Measurements from ENCODE around the gene TCP11L2. TPM values are rescaled to one million over a fixed set of nuclear protein-coding genes. Genes with fewer than 3 reads are reported as not detected.

Gene TCP11L2
- total and polyA plus RNA-seq, 9 of the 15 experiments (the other 6 are each of a cell fraction or from before 2014, with no cell fraction given) = 0.39 to 4.5 (median 1.3) TPM

- TF ChIP-seq ATF4 (CRISPR knock-in tag; IDR thresholded peaks at IDR 0.05) (peak; percentile 92), BCL6 (CRISPR knock-in tag; IDR thresholded peaks at IDR 0.05) (no peak), POLR2H (tag; IDR thresholded peaks at IDR 0.05; ENCODE audit: low read depth) (peak; percentile 70; the same call in 1 of the 2 replicates), PTTG1 (tag; IDR thresholded peaks at IDR 0.05; ENCODE audit: low read depth) (peak; percentile 50; the same call in 1 of the 2 replicates), SMARCC2 (IDR thresholded peaks at IDR 0.05; ENCODE audit: low read depth) (peak; percentile 87), PKNOX1 (IDR thresholded peaks at IDR 0.05) (peak; percentile 75), EP300 (IDR thresholded peaks at IDR 0.05; ENCODE audit: low read length) (peak; percentile 72), POLR2G (IDR thresholded peaks at IDR 0.05; ENCODE audit: low read depth, low read length) (no peak), PHTF2 (CRISPR knock-in tag; IDR thresholded peaks at IDR 0.05) (no peak), DDX20 (tag; IDR thresholded peaks at IDR 0.05; ENCODE audit: low read depth) (peak; percentile 60; the same call in 1 of the 2 replicates), NR4A1 (CRISPR knock-in tag; IDR thresholded peaks at IDR 0.05) (no peak), NR4A1 (tag; IDR thresholded peaks at IDR 0.05) (0 out of 2 replicates have a peak, but pooled peaks have one; percentile 68), ZNF253 (CRISPR knock-in tag; conservative IDR thresholded peaks at IDR 0.05) (no peak), FOXA3 (CRISPR knock-in tag; conservative IDR thresholded peaks at IDR 0.05 in 1 of 2, IDR thresholded peaks at IDR 0.05 in 1 of 2) (peak; percentile 90 to 97), SMARCE1 (IDR thresholded peaks at IDR 0.05) (peak; percentile 82), GMEB1 (CRISPR knock-in tag; IDR thresholded peaks at IDR 0.05) (no peak), TEAD1 (CRISPR knock-in tag; IDR thresholded peaks at IDR 0.05) (peak in 1 of 2 experiments; percentile 5; a peak in 1 of 4 replicates), DPF2 (IDR thresholded peaks at IDR 0.05) (peak; percentile 89)
- TF ChIP-seq, protein P1, sequence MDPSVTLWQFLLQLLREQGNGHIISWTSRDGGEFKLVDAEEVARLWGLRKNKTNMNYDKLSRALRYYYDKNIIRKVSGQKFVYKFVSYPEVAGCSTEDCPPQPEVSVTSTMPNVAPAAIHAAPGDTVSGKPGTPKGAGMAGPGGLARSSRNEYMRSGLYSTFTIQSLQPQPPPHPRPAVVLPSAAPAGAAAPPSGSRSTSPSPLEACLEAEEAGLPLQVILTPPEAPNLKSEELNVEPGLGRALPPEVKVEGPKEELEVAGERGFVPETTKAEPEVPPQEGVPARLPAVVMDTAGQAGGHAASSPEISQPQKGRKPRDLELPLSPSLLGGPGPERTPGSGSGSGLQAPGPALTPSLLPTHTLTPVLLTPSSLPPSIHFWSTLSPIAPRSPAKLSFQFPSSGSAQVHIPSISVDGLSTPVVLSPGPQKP (CRISPR knock-in tag; IDR thresholded peaks at IDR 0.05) = no peak
- TF ChIP-seq, protein P2, sequence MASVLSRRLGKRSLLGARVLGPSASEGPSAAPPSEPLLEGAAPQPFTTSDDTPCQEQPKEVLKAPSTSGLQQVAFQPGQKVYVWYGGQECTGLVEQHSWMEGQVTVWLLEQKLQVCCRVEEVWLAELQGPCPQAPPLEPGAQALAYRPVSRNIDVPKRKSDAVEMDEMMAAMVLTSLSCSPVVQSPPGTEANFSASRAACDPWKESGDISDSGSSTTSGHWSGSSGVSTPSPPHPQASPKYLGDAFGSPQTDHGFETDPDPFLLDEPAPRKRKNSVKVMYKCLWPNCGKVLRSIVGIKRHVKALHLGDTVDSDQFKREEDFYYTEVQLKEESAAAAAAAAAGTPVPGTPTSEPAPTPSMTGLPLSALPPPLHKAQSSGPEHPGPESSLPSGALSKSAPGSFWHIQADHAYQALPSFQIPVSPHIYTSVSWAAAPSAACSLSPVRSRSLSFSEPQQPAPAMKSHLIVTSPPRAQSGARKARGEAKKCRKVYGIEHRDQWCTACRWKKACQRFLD (CRISPR knock-in tag; IDR thresholded peaks at IDR 0.05) = peak; percentile 83
These were observed 13.9 kb upstream of the TCP11L2 start (continued) for GRCh38 chr12:106288494-106289195.
